HG03432 (cell line): ENCODE data around the gene NEK1.
"Not testable (repeated sequence)": the region's sequence is repeated elsewhere in the genome, so short reads cannot be mapped to it uniquely, and the experiment has no call there.

ENCODE experiments used
- ATAC-seq: cut with Tn5 transposase; IDR thresholded peaks from one replicate; pipeline ENCODE4 v1.9.1; 2021; ENCODE audit warnings: mild to moderate bottlenecking, moderate library complexity; ENCODE audit not compliant: unreplicated experiment

Gene NEK1

GRCh38 chr4:169626331-169627282 lies 14.2 kb upstream of the NEK1 start:
- ATAC-seq, result no peak

GRCh38 chr4:169625886-169626285 lies 13.5 kb upstream of the NEK1 start:
- no peak for ATAC-seq

- not testable (repeated sequence) for ATAC-seq
These were observed 11.6 kb upstream of the NEK1 start for GRCh38 chr4:169624012-169624411.

- no peak for ATAC-seq
These were observed 10.2 kb upstream of the NEK1 start for GRCh38 chr4:169622566-169622965.

GRCh38 chr4:169621731-169622492 lies 9.5 kb upstream of the NEK1 start:
- ATAC-seq, result peak; percentile 7

- no peak for ATAC-seq
These were observed 8.5 kb upstream of the NEK1 start for GRCh38 chr4:169620880-169621248.

- ATAC-seq, result peak; percentile 96
These were observed 7.8 kb upstream of the NEK1 start, which contains the start of gene CLCN3 for GRCh38 chr4:169619958-169620879. CLCN3 (plus strand) TSS chr4:169620578; CDS start chr4:169635929, 15,351 bp downstream.

- peak; percentile 40 for ATAC-seq
These were observed 7.2 kb upstream of the NEK1 start for GRCh38 chr4:169619518-169619957.

GRCh38 chr4:169618986-169619385 lies 6.6 kb upstream of the NEK1 start:
- ATAC-seq, result no peak

GRCh38 chr4:169618286-169618685 lies 5.9 kb upstream of the NEK1 start:
- ATAC-seq, result no peak

- no peak for ATAC-seq
These were observed 4.9 kb upstream of the NEK1 start for GRCh38 chr4:169617306-169617705.

- no peak for ATAC-seq
These were observed 4.5 kb upstream of the NEK1 start for GRCh38 chr4:169616846-169617245.

- ATAC-seq, result no peak
These were observed 3.2 kb upstream of the NEK1 start for GRCh38 chr4:169615467-169616106.

GRCh38 chr4:169612871-169613859 lies 782 bp upstream of the NEK1 start:
- peak; percentile 40 for ATAC-seq

- ATAC-seq, result no peak
These were observed 1.2 kb downstream of the NEK1 start for GRCh38 chr4:169611157-169611556.

- ATAC-seq, result no peak
These were observed 7.5 kb downstream of the NEK1 start for GRCh38 chr4:169604903-169605331.

- peak; percentile 88 for ATAC-seq
These were observed 8.1 kb downstream of the NEK1 start for GRCh38 chr4:169604131-169604900.

- no peak for ATAC-seq
These were observed 9.1 kb downstream of the NEK1 start for GRCh38 chr4:169603312-169603711.
